Epithelial cell of proximal tubule (primary cell): ENCODE results near the gene FMNL2. TPM values are rescaled to one million over a fixed set of nuclear protein-coding genes. Genes with fewer than 3 reads are reported as not detected.
A peak's percentile ranks its signal among the peaks of the same experiment; 100 is the strongest.

ENCODE experiments used
- DNase-seq: peaks from one replicate; pipeline ENCODE4 v3.0.0-alpha.2; 2011; ENCODE audit warnings: low read depth
- H3K4me3 ChIP-seq: 2 replicates; pipeline ENCODE4 v1.5.1; 2011; ENCODE audit warnings: low read depth, mild to moderate bottlenecking, low read length
- CTCF ChIP-seq: conservative IDR thresholded peaks from 2 replicates; pipeline ENCODE4 v1.5.1; 2012; ENCODE audit warnings: low read depth, mild to moderate bottlenecking, low read length
- total RNA-seq: library from RNA; depleted of rRNA; stranded (reverse); fragments of >200 nt; gene quantifications from 2 replicates; pipeline ENCODE4 v1.2.3, GENCODE V29; 2015

The FMNL2 gene
- total RNA-seq, 1 donor from 2014 or later = 29.7 TPM

- peak overlapping the region; percentile 87 for H3K4me3 ChIP-seq
- DNase-seq = no peak
- no peak for TF ChIP-seq CTCF
Measured at GRCh38 chr2:152337511-152337903, 2.5 kb downstream of the FMNL2 start.

DNA sequence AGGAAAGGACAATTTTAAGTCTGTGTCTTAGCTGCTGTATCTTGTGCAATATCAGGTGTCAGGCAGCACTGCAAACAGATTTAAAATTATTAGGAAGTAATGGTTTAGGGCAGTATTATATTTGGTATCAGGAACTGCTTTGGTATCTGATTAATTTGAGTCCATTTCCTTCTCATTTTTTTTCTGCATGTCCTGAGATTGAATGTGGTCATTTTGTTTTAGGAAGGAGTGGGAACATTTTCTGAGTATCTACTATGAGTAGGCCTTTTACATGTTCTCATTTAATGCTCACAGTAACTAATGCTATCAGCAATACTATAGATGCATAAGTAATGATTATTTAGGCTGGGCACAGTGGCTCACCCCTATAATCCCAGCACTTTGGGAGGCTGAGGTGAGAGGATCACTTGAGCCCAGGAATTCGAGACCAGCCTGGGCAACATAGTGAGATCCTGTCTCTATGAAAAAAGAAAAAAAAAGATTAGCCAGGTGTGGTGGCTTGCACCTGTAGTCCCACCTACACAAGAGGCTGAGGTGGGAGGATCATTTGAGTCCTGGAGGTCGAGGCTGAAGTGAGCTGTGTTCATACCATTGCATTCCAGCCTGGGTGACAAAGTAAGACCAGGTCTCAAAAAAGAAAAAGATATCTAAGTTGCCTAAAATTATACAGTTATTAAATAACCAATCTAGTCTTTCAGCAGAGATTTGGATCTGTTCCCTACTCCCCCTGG, 4.7 kb downstream of the FMNL2 start:
- TF ChIP-seq CTCF = no peak
- no peak for DNase-seq
- no peak overlapping the region for H3K4me3 ChIP-seq

- no peak overlapping the region for H3K4me3 ChIP-seq
- DNase-seq = no peak
- TF ChIP-seq CTCF = no peak
Measured at GRCh38 chr2:152342259-152343046, 7.5 kb downstream of the FMNL2 start.

- DNase-seq = no peak
- no peak for TF ChIP-seq CTCF
- no peak overlapping the region for H3K4me3 ChIP-seq
Measured at GRCh38 chr2:152343426-152343825, 8.5 kb downstream of the FMNL2 start.

DNA sequence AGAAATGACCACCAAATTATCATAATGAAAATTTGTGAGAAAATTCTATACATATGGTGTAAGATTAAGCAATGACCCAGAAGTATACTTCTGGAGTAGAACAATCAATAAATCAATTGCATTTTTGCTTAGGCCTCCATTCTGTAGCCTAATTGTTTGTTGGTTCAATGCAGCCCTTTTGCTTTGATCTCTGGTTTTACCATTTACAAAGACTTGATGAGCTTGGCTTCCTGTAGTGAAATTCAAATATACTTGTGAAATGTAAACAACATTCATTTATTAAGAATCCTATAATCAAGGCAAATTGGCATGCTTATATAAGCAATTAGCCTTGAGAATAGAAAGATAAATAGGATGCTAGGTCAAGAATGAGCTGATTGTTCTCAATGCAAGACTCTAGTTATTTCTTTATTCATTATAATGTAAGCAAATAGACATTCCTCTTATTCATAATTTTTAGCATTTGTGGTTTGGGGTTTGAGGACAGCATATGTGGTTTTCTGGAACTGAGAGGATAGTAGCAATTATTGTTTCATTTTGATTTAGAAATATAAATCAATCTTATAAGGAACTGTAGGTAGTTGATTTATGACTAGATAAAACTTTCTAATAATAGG, 9.7 kb downstream of the FMNL2 start:
- TF ChIP-seq CTCF = no peak
- no peak for DNase-seq
- no peak overlapping the region for H3K4me3 ChIP-seq

DNA sequence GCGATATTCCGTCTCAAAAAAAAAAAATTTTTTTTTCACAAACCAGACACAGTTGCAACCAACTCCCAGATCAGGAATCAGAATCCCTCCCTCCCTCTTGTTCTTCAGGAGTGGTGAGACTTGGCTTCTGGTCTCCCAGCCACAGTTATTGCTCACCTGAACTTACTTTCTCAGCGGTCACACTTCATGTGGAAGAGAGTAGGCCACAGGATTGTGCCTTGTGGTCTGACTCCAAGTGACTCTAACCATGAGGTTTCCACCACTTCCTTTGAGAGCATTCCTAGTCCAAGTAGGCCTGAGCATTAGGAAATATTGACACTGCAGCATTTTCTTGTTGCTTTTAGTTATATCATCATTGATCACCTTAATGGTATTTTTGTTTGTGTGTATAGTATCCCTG, 12.1 kb downstream of the FMNL2 start:
- H3K4me3 ChIP-seq = no peak overlapping the region
- TF ChIP-seq CTCF = no peak
- DNase-seq = peak; percentile 71
